ENCODE measurements around the gene ANKRD11. TPM values are rescaled to one million over a fixed set of nuclear protein-coding genes. Genes with fewer than 3 reads are reported as not detected.

The ANKRD11 gene
- polyA plus RNA-seq, 3 donors: 3.2 to 62.4 (median 5.4) TPM

DNA sequence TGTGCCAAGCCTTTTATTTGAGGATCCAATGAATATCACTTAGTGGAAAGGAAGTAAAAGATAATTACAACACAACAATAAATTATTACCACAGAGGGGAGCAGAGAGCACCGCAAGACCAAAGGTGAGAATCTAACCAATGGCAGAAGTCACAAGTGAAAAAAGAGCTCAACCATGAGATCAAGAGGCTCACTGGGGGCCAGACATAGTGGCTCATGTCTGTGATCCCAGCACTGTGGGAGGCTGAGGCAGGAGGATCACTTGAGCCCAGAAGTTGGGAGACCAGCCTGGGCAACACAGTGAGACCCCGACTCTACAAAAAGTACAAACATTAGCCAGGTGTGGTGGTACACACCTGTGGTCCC lies 17.7 kb downstream of the ANKRD11 start:
- Mint-ChIP-seq H3K4me3 (peak overlapping the region in 1 of 2 donors; percentile 3), H3K27ac (peak overlapping the region; percentile 57 to 98 (median 91)), H3K4me1 (peaks cover 74% of the 10 kb centered on the region), H3K27me3 (ENCODE audit: low read depth in 3 of 3) (peaks cover 0 to 2% (median 0%) of the 10 kb centered on the region in 3 donors), H3K9me3 (peaks cover 0 to 2% (median 0%) of the 10 kb centered on the region in 7 donors), H3K36me3 (peaks cover 6 to 22% of the 10 kb centered on the region in 2 donors)
- Histone ChIP-seq H3K4me2 (replicated peaks; ENCODE audit: extremely low read depth, low read length, poor library complexity, severe bottlenecking) (peak overlapping the region; percentile 24), H3K4me3 (replicated peaks in 1 of 3; ENCODE audit: low read depth in 2 of 3, low read length in 3 of 3) (peak overlapping the region in 1 of 3 experiments; percentile 26), H4K20me1 (ENCODE audit: insufficient read depth, low read length) (peaks cover 100% of the 10 kb centered on the region), H3K79me2 (ENCODE audit: insufficient read depth, low read length) (peaks cover 100% of the 10 kb centered on the region), H3K9ac (ENCODE audit: insufficient read depth, low read length, poor library complexity, severe bottlenecking) (no peak overlapping the region), H3K36me3 (replicated peaks in 1 of 2; ENCODE audit: control insufficient read depth in 1 of 2, insufficient read depth in 2 of 2, low read length in 2 of 2) (peaks cover 0 to 11% of the 10 kb centered on the region in 2 donors), H3K4me1 (ENCODE audit: control insufficient read depth in 1 of 2, insufficient read depth in 2 of 2, low read length in 2 of 2) (peaks cover 59 to 80% of the 10 kb centered on the region in 2 donors), H3K27me3 (ENCODE audit: control insufficient read depth in 2 of 2, insufficient read depth in 2 of 2, low read length in 2 of 2) (no peaks in the 10 kb centered on the region), H3K9me3 (replicated peaks in 1 of 2; ENCODE audit: control insufficient read depth in 1 of 2, insufficient read depth in 1 of 2, low read length in 2 of 2) (no peaks in the 10 kb centered on the region), H3K27ac (ENCODE audit: low read depth in 1 of 2, low read length in 2 of 2) (peak overlapping the region; percentile 19 to 85), H2AFZ (ENCODE audit: insufficient read depth, low read depth, low read length, poor library complexity, severe bottlenecking) (no peak overlapping the region)
- DNase-seq: peak in 1 of 3 donors; percentile 30
- TF ChIP-seq, protein P1, sequence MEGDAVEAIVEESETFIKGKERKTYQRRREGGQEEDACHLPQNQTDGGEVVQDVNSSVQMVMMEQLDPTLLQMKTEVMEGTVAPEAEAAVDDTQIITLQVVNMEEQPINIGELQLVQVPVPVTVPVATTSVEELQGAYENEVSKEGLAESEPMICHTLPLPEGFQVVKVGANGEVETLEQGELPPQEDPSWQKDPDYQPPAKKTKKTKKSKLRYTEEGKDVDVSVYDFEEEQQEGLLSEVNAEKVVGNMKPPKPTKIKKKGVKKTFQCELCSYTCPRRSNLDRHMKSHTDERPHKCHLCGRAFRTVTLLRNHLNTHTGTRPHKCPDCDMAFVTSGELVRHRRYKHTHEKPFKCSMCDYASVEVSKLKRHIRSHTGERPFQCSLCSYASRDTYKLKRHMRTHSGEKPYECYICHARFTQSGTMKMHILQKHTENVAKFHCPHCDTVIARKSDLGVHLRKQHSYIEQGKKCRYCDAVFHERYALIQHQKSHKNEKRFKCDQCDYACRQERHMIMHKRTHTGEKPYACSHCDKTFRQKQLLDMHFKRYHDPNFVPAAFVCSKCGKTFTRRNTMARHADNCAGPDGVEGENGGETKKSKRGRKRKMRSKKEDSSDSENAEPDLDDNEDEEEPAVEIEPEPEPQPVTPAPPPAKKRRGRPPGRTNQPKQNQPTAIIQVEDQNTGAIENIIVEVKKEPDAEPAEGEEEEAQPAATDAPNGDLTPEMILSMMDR (IDR thresholded peaks at IDR 0.05): no peak
- 50% methylated on average over 2 of the region's 2 CpGs for WGBS (ENCODE audit: insufficient coverage)
- intact Hi-C loops (cut with micrococcal nuclease): loop anchor here in 1 of 2 donors (2.0 kb wide), 1 partner anchor 16 kb away; no protein-coding TSS in a partner anchor

DNA sequence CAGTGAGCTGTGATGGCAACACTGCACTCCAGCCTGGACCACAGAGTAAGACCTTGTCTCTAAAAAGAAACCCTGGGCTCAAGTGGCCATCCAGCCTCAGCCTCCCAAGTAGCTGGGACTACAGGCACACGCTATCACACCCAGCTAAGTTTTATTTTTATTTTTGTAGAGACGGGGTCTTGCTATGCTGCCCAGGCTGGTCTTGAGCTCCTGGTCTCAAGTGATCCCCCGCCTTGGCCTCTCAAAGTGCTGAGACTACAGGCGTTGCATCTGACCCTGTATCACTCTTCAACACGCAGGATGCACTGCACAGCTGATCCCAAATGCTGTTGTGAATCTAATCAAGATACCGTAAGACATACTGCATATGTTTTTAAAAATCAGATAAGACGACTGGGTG lies 23.0 kb downstream of the ANKRD11 start:
- no peak for DNase-seq
- Histone ChIP-seq H4K20me1 (ENCODE audit: insufficient read depth, low read length) (peaks cover 97% of the 10 kb centered on the region), H3K36me3 (replicated peaks in 1 of 2; ENCODE audit: control insufficient read depth in 1 of 2, insufficient read depth in 2 of 2, low read length in 2 of 2) (peaks cover 2 to 22% of the 10 kb centered on the region in 2 donors), H3K4me3 (replicated peaks in 1 of 3; ENCODE audit: low read depth in 2 of 3, low read length in 3 of 3) (no peak overlapping the region), H2AFZ (ENCODE audit: insufficient read depth, low read depth, low read length, poor library complexity, severe bottlenecking) (no peak overlapping the region), H3K9ac (ENCODE audit: insufficient read depth, low read length, poor library complexity, severe bottlenecking) (no peak overlapping the region), H3K27ac (ENCODE audit: low read depth in 1 of 2, low read length in 2 of 2) (no peak overlapping the region), H3K27me3 (ENCODE audit: control insufficient read depth in 2 of 2, insufficient read depth in 2 of 2, low read length in 2 of 2) (no peaks in the 10 kb centered on the region), H3K79me2 (ENCODE audit: insufficient read depth, low read length) (peaks cover 98% of the 10 kb centered on the region), H3K9me3 (replicated peaks in 1 of 2; ENCODE audit: control insufficient read depth in 1 of 2, insufficient read depth in 1 of 2, low read length in 2 of 2) (no peaks in the 10 kb centered on the region), H3K4me1 (ENCODE audit: control insufficient read depth in 1 of 2, insufficient read depth in 2 of 2, low read length in 2 of 2) (peaks cover 19 to 34% of the 10 kb centered on the region in 2 donors), H3K4me2 (replicated peaks; ENCODE audit: extremely low read depth, low read length, poor library complexity, severe bottlenecking) (no peak overlapping the region)
- peak overlapping the region in 3 of 7 donors; percentile 8 to 60 (median 13) for H3K27ac Mint-ChIP-seq
- H3K36me3 Mint-ChIP-seq: peaks cover 8 to 22% of the 10 kb centered on the region in 2 donors
- no peak overlapping the region for H3K4me3 Mint-ChIP-seq
- intact Hi-C loops (cut with micrococcal nuclease): no loop called here
- peaks cover 0 to 2% (median 0%) of the 10 kb centered on the region in 3 donors for H3K27me3 Mint-ChIP-seq (ENCODE audit: low read depth in 3 of 3)
- TF ChIP-seq, protein P1 (IDR thresholded peaks at IDR 0.05): no peak
- no peaks in the 10 kb centered on the region for H3K9me3 Mint-ChIP-seq
- WGBS (ENCODE audit: insufficient coverage): 96% methylated on average over 4 of the region's 7 CpGs
- peaks cover 44% of the 10 kb centered on the region for H3K4me1 Mint-ChIP-seq

Data from CD14-positive monocyte (primary cell).